Measurements from ENCODE around the gene KIFC3.
"Not testable (repeated sequence)": the region's sequence is repeated elsewhere in the genome, so short reads cannot be mapped to it uniquely, and the experiment has no call there.

Gene KIFC3

DNA sequence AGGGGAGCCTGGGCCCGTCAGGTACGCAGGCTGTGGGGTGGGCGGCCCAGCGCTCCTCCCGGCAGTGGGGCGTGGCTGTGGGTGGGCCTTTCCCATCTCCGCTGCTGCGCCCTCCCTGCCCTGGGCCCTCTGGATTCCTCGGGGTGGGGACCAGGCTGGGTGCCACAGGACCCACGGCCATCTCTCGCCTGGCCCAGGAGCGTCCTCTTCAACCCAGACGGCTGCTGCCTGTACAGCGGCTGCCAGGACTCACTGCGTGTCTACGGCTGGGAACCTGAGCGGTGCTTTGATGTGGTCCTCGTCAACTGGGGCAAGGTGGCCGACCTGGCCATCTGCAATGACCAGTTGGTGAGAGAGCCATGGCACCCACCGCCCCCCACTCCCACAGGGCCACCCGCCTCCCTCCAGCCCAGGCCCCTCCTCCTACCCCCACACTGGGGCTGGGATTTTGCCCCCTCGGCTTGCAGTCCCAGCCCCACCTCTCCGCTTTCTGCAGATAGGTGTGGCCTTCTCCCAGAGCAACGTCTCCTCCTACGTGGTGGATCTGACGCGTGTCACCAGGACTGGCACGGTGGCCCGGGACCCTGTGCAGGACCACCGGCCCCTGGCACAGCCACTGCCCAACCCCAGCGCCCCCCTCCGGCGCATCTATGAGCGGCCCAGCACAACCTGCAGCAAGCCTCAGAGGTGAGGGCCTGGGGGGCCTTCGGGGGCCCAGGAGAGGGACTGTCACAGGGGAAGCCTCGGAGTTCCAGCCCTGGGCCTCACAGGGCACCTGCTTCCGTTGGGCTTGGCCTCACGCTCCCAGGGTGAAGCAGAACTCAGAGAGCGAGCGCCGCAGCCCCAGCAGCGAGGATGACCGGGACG is 49.5 kb downstream of the KIFC3 start:
- DNase-seq: no peak

DNA sequence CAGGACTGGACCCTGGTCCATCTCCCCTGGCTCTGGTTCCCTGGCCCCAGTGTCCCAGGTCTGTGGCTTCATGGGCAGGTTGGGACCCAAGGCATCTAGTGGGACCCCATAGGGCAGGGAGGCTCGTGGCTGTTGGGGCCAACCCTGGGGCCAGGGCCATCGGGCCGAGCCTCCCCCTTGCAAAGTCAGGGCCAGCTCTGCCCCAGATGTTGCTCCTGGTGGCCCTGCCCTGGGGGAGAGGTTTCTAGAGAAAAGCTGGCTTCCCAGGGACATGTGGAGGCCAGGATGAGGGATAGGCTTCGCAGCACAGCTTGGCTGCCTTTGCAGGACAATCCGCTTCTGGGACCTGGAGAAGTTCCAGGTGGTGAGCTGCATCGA is 50.1 kb downstream of the KIFC3 start:
- DNase-seq: no peak

DNA sequence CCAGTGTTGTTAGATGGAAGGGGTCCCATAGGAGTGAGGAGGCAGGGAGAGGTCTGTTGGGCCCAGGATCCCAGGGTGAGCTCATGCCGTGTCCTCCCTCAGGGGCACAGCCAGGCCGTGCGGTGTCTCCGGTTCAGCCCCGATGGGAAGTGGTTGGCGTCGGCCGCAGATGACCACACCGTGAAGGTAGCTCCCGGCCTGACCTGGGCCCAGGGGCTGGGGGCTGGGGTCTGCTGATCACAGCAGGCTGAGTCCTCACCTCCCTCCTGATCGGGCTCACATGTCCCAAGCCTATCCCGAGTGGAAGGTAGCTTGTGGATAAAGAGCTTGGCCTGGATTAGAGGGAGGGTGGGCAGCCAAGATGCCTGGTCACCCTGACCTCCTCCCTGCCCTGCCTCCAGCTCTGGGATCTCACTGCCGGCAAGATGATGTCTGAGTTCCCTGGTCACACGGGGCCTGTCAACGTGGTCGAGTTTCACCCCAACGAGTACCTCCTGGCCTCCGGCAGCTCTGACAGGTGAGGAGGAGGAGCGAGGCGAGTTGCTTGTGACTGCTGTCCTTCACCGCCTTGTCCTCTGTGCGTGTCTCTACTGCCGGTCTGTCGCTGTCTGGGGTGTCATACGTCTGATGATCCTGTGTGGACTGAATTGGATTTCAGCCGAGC is 50.6 kb downstream of the KIFC3 start:
- no peak for DNase-seq

DNA sequence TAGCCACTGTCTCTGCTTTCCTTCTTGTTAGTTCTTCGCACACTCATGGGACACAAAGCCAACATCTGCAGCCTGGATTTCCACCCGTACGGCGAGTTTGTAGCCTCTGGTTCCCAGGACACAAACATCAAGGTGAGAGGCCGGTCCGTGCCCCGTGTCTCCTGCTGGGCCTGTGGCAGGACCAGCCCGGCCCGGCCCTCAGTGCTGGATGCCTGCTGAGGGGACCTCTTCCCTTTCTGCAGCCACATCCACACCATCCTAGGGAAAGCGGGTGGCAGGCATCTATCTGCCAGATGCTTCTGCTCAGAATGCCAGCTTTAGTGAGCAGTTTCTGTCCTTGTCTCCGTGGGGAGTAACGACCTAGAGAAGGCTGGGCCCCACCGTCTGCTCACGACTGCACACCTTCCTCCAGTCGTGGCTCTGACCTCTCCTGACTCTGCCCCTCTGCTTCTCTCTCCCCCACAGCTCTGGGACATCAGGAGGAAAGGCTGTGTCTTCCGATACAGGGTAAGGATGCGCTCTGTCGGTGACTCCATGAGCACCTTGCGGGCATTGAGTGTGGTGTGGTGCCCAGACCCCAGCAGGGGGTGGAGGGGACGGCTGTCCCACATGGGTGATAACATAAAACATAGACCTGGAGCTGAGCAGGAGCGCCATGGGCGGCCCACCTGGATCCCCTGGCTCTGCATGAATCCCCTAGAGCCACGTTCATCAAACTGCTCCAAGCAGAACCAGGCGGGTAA is 51.3 kb downstream of the KIFC3 start:
- DNase-seq: no peak

DNA sequence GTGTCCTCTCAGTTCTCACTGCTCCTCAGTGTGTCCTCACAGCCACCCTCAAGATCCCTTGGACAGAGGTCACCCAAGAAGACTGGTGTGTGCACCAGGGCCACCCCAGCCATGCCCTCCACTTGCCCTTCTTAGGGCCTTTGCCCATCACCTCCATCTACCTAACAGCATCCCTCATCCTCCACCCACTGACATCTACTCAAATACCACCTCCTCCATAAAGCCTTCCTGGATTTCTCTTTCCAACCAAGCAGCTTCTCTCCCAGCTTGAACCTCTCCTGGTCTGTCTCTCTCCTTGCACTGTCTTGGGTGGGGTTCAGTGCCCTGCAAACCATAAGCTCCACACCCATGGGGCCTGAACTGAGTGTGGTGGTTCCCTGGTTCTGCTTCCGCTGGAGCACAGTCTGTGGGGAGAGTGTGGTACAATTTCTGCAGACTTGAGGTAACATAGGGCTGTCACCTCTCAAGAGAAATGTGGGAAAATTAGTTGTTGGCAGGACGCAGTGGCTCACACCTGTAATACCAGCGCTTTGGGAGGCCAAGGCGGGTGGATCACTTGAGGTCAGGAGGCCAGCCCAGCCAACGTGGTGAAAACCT is 52.3 kb downstream of the KIFC3 start:
- DNase-seq: no peak

DNA sequence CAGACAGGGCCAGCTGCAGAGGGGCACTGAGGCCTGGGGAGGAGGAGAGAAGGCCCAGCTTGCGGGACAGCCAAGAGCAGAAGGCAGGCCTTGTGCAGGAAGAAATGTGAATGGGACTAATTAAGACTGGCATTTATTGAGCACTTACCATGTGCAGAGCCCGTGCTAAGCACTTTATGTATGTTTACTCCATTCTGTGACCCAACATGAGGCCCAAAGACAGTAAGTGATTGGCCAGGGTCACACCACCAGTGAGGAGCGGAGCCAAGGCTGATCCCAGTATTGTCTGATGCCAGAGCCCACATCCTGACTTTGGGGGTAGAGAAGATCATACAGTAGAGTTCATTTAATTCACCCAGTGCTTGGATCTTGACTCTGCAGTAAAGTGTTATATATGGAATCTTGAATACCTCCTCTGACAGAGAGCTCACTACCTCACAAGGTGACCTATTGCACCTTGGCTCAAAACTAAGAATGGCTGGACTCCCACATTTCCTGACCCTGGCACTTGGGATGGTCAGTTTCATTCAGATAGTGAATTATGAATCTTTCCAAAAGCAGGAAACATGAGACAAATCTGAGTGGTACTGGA is 53.1 kb downstream of the KIFC3 start:
- no peak for DNase-seq

DNA sequence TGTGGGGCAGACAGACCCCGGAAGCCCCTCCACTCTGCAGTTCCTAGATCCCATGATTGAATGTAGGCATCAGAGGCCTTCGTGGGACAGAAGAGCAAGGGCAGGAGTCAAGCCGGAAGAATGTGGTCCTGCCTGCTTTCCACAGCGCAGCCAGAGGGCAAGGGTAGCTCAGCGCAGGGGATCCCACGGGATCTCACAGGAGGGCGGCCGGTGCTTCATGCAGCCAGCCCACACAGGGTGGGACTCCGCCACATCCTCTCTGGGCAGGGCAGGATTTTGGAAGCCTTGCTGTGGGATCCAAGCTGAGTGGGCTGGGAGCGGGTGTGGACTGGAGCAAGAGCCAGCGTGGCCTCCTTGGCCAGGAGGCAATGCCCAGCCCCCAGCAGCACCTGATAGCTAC is 53.7 kb downstream of the KIFC3 start:
- no peak for DNase-seq

DNA sequence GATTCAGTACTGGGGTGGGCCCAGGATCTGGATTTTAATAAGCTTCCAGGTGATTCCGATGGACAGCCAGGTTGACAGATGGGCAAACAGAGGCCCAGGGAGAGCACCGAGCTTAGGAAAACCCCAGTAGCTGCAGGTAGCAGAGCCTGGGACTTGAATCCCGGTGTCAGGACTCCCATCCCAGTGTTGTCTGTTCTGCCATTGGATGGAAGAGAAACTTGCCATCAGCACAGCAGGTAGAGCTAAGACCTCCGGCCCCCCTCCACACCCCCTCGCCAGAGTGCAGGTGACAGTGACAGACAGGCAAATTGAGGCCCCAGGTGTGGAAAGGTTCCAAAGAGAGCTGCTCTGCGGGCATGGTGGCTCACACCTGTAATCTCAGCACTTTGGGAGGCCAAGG is 54.3 kb downstream of the KIFC3 start:
- DNase-seq: no peak

DNA sequence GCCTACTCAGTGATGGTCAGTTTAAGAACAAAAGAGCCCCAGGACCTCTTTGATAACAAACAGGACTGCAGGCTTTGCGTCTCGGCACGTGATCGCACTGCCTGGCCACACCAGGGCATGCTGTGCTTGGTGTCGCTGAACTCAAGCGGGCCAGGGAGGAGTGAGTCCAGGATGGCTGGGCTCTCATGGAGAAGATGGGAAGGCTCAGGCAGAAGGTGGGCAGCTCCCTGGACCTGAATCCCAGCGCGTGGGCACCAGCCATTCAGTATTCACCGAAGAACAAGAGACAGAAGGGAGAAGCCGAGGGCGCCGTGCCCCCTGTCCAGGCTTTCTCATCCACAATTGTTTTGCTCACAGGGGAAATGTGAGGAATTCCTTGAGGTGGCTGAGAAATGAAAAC is 54.8 kb downstream of the KIFC3 start:
- DNase-seq: no peak

DNA sequence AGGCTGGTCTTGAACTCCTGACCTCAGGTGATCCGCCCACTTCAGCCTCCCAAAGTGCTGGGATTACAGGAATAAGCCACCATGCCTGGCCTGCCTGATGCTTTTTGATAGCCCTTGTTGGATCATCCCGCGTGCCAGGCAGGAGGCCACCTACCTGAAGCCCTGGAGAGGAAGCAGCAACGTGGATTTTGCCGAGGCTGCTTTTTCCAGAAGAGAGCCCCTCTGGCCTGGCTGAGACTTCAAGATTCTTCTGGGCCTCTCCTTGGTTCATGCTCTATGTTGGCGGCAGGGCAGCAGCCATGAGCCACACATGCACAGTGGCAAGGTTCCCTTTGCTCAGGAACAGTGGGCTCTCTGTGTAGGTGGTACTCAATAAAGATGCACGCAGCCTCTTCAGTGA is 55.2 kb downstream of the KIFC3 start:
- no peak for DNase-seq

DNA sequence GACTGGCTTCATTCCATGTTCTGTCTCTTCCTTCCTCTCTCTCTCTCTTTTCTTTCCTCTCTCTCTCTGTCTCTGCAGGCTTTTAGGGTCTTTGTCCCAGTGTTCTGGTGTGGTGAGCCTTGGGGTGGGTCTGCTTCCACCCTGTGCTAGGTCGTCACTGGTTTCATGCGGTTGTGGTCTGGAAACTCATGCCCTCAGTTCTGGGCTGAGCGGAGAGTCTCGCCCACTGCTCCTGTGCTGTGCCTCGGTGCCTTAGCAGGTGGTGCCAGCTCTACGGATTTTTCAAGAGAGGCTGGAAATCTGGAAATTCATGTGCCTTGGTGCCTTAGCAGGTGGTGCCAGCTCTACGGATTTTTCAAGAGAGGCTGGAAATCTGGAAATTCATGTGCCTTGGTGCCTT is 56.0 kb downstream of the KIFC3 start:
- not testable (repeated sequence) for DNase-seq

DNA sequence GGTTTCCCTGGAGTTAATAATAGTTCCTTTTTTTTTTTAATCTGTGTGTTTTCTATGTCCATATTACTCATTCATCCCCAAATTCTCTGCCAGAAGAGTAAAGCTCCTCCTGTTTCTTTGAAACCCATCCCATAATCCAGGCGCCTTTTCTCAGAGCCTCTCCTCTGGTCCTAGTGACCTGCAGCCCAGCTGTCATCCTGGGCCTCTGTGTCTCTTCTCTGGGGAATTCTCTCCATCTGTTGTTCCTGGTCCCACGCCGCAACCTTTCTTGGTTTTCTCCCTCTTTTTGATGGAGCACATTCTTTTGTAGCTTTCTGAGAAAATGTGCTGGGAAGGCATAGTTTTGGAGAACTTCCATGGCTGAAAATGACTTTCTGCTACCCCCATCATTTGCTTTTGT is 56.5 kb downstream of the KIFC3 start:
- DNase-seq: no peak

DNA sequence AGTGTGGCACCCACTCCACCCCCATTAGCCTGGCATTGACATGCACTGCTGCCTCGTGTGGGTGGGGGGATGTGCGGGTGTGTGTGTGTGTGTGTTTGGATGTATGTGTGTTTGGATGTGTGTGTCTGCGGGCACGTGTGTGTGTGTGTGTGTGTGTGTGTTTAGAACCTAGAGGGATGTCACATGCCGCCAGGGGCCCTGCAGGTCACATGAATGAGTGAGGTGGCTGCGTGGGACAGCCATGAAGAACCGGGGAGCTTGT is 57.7 kb downstream of the KIFC3 start:
- no peak for DNase-seq

DNA sequence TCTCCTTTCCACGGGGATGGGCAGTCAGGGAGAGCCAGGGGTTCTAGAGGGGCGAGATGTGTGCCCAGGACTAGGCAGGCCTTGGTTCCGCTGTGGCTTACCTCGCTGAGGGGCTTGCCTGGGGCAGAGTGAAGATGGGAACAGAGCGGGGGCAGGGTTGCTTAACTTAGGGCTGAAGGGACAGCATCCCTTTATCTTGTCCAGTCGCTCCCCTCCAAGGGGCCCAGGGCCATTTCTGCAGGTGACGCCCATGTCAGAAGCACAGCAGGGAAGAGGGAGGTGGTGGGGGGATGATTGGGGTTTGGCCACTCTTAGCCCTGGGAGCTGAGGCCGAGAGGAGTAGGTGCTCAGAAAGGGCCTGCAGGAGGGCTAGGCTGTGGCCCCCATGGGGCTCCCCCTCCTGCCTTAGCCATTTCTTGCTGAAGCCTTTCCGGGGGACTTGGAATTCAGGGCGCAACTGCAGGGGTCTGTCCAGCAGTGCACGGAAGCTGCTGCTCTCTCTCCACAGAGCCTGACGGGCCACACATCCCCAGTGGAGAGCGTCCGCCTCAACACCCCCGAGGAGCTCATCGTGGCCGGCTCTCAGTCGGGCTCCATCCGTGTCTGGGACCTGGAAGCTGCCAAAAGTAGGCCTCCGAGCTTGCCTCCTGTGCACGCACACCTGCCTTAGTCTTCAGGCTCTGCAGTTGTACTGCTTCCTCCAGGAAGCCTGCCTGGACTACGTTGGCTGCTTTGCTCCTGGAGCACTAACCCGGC is 58.2 kb downstream of the KIFC3 start:
- no peak for DNase-seq

DNA sequence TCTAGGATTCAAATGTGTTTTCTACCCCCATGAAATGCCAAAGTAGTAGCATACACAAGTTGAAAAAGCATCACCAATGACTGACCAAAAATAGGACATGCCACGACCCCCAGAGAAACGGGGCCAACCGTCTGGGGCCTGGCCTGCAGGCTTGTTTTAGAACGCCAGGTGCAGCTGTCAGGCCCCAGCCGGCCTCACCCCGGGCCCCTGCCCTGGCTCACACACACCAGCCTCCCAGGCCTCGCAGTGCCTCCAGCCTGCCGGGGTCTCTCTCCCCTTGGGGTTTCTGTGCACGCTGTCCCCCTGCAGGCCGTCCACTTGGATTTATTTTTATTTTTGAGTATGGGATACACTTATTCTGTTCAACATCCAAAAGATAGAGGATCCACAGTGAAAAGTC is 58.8 kb downstream of the KIFC3 start:
- no peak for DNase-seq

DNA sequence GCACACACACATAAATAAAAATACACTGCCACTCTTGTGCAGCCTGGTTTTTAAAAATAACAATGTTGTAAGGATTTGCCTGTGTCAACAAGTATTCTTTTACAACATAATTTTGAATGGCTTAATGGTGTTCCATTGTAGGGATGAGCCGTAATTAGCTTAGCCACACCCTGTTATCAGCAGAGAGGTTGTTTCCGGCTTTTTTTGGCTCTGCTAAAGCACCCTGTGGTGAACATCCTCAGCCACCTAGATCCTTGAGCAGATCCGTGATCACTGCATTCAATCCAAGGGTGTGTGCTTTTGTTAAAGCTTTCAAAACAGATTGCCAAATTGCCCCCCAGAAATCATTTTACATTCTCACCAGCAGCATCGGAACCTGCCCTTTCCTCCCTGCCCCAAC is 59.7 kb downstream of the KIFC3 start:
- DNase-seq: no peak

DNA sequence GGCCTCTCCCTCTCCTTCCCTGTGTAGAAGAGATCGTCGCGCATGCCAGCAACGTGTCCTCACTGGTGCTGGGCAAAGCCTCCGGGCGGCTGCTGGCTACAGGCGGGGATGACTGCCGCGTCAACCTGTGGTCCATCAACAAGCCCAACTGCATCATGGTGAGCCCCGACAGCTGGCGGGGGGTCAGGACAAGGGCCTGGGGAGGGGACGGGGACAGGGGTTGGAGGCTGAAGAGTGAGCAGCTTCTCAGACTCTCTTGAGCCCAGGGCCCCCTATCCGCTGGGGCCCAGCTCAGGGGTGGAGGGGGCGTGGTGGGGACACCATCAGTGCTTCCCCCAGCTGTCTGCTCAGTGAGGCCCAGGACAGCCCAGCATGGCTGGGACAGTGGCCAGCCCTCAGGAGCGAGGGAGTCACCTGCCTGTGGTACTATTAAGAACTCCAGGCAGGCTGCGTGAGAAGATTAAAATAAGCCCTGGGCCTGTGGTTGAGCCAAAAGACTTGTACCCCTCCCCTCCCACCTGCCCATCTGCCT is 60.6 kb downstream of the KIFC3 start:
- no peak for DNase-seq

DNA sequence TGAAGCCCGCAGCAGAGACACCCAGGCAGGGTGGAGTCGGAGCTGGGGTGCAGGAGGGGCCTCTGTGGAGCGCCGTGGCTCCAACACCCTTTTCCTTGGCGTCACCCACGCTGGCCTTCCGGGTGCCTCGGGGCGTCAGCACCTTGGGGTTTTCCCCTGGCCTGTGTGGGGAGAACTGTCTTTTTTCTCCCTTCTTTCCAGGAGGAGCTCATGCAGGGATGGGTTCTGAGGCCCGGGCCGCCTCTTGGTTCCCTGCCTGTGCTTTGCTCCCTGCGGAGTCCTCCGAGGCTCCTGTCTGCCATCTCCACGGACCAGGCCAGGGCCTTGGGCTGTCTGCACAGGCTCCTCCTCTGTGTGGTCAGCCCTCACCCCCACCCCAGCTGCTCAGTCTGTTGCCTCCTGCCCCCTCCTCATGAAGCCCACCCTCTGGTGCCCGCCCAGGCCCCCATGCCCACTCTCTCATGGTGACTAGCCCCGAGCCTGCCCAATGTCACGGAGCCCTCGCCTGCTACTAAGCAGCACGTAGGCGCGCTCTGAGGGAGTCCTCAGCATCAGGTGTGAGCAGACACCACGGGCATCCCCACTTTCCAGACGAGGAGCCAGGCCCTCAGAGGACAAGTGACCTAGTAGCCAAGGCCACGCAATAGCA is 61.7 kb downstream of the KIFC3 start:
- DNase-seq: no peak

DNA sequence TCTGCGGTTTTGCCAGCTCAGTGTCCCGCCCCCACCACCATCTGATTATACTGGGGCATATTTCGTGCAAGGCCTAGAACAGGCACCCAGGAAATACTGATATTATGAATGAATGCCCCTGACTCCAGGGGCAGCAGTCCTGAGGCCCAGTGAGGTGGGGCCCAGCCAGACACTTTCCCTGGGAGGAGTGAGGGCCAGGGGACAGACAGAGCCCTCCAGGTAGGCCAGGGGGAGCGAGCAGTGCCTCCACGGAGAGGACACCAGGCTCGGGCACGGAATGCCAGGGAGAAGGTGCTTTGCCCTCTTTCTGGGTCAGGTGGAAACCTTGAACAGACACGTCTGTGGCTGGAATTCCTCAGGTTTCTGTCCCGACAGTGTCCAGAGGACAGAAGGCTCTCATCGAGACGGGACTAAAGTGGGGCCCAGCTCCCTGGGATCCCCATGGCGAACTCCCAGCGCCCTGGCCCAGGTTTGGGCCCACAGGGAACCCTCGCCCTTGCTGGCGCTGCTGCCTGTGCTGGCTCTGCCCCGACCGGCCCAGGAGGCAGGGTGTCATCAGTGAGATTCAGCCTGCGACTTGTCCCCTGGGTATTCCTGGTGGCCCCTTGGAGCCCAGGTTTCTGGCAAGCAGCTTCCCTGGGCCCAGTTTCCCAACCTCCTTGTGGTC is 62.4 kb downstream of the KIFC3 start:
- no peak for DNase-seq

DNA sequence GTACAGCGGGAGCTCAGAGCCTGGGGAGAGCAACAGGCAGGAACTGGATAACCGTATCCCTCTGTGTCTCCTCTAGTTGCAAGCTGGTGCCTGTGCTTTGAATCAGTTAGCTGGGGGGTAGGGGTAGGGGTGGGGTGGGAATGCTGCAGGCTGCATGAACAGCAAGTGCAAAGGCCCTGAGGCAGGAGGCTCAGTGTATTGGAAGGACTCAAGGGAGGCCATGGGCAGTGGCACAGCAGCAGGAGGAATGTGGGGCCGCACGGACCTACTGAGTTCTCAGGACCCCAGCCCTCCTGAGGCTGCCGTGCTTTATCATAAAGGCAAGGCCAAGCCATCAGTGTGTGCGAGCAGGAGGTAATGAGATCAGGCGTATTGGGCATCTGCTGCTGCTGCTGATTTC is 63.4 kb downstream of the KIFC3 start:
- DNase-seq: no peak
